NCI-H1417 treated with DMSO at 0.1 percent for 48 hours (cell line): ENCODE data around the gene TEX14.
"Not testable (repeated sequence)": the region's sequence is repeated elsewhere in the genome, so short reads cannot be mapped to it uniquely, and the experiment has no call there.

Experiments used
- DNase-seq: peaks from one replicate; lab custom pipeline; 2025; lab: John Stamatoyannopoulos, UW

TEX14 gene

GRCh38 chr17:58692239-58693055, 602 bp upstream of the TEX14 start, which contains the start of gene RAD51C:
Gene RAD51C, plus strand, starts transcription at chr17:58692602. Its CDS starts 42 bp downstream, at chr17:58692644.
- no peak for DNase-seq

GRCh38 chr17:58690033-58690432, 1.8 kb downstream of the TEX14 start:
- not testable (repeated sequence) for DNase-seq

GRCh38 chr17:58688521-58688920, 3.3 kb downstream of the TEX14 start:
- DNase-seq = no peak

- DNase-seq = no peak
Measured at GRCh38 chr17:58686980-58687379, 4.9 kb downstream of the TEX14 start.

- DNase-seq = not testable (repeated sequence)
Measured at GRCh38 chr17:58684462-58684861, 7.4 kb downstream of the TEX14 start.

GRCh38 chr17:58684003-58684402, 7.8 kb downstream of the TEX14 start:
- no peak for DNase-seq

GRCh38 chr17:58680038-58680369, 11.8 kb downstream of the TEX14 start:
- no peak for DNase-seq

- DNase-seq = no peak
Measured at GRCh38 chr17:58679263-58680037, 12.4 kb downstream of the TEX14 start.

- DNase-seq = not testable (repeated sequence)
Measured at GRCh38 chr17:58678287-58678686, 13.6 kb downstream of the TEX14 start.

GRCh38 chr17:58677194-58677880, 14.5 kb downstream of the TEX14 start:
- no peak for DNase-seq

GRCh38 chr17:58671969-58672368, 19.9 kb downstream of the TEX14 start:
- DNase-seq = no peak

- no peak for DNase-seq
Measured at GRCh38 chr17:58669853-58670252, 22.0 kb downstream of the TEX14 start.

- no peak for DNase-seq
Measured at GRCh38 chr17:58668598-58668935, 23.3 kb downstream of the TEX14 start.

GRCh38 chr17:58667934-58668597, 23.8 kb downstream of the TEX14 start:
- no peak for DNase-seq

- no peak for DNase-seq
Measured at GRCh38 chr17:58666858-58667267, 25.0 kb downstream of the TEX14 start.

GRCh38 chr17:58665946-58666857, 25.6 kb downstream of the TEX14 start:
- DNase-seq = no peak

GRCh38 chr17:58664302-58664701, 27.5 kb downstream of the TEX14 start:
- no peak for DNase-seq

GRCh38 chr17:58661499-58661898, 30.3 kb downstream of the TEX14 start:
- no peak for DNase-seq

- no peak for DNase-seq
Measured at GRCh38 chr17:58660621-58661020, 31.2 kb downstream of the TEX14 start.

- not testable (repeated sequence) for DNase-seq
Measured at GRCh38 chr17:58659714-58660084, 32.1 kb downstream of the TEX14 start.
